ENCODE measurements around the gene MTNR1A. TPM values are rescaled to one million over a fixed set of nuclear protein-coding genes. Genes with fewer than 3 reads are reported as not detected.

MTNR1A gene
- total and polyA plus RNA-seq, 10 donors = not detected

- WGBS, 5 donors = 75 to 87% (median 83%) methylated on average over 39 of the region's 39 CpGs
- TF ChIP-seq POLR2A (IDR thresholded peaks at IDR 0.05) (no peak), CTCF (IDR thresholded peaks at IDR 0.05 in 8 of 11, conservative IDR thresholded peaks at IDR 0.05 in 3 of 11) (no peak), POLR2AphosphoS5 (IDR thresholded peaks at IDR 0.05) (no peak)
- Histone ChIP-seq H3K27ac (no peak overlapping the region), H3K36me3 (no peaks in the 10 kb centered on the region), H3K27me3 (replicated peaks in 1 of 7) (no peaks in the 10 kb centered on the region), H3K4me1 (no peaks in the 10 kb centered on the region), H3K9me3 (peaks cover 0 to 16% (median 4%) of the 10 kb centered on the region in 8 donors), H3K4me3 (no peak overlapping the region)
- intact Hi-C loops (cut with DNase I; ENCODE audit: low total_unique reads) = no loop called here
- DNase-seq = no peak
Observed at GRCh38 chr4:186500721-186501304, 54.6 kb downstream of the MTNR1A start.

GRCh38 chr4:186499467-186499866, 55.9 kb downstream of the MTNR1A start:
- 87 to 95% (median 90%) methylated on average over 4 of the region's 4 CpGs for WGBS, 5 donors
- intact Hi-C loops (cut with DNase I; ENCODE audit: low total_unique reads) = no loop called here
- DNase-seq = no peak
- Histone ChIP-seq H3K27me3 (replicated peaks in 1 of 7) (no peaks in the 10 kb centered on the region), H3K36me3 (no peaks in the 10 kb centered on the region), H3K4me1 (no peaks in the 10 kb centered on the region), H3K4me3 (no peak overlapping the region), H3K9me3 (peaks cover 0 to 30% (median 13%) of the 10 kb centered on the region in 8 donors), H3K27ac (no peak overlapping the region)
- TF ChIP-seq POLR2A (IDR thresholded peaks at IDR 0.05) (no peak), CTCF (IDR thresholded peaks at IDR 0.05 in 8 of 11, conservative IDR thresholded peaks at IDR 0.05 in 3 of 11) (no peak), POLR2AphosphoS5 (IDR thresholded peaks at IDR 0.05) (no peak)

- H3K4me1 ChIP-seq = no peaks in the 10 kb centered on the region
- no peaks in the 10 kb centered on the region for H3K36me3 ChIP-seq
- H3K4me3 ChIP-seq = no peak overlapping the region
- peaks cover 0 to 53% (median 26%) of the 10 kb centered on the region in 8 donors for H3K9me3 ChIP-seq
- TF ChIP-seq CTCF (IDR thresholded peaks at IDR 0.05 in 8 of 11, conservative IDR thresholded peaks at IDR 0.05 in 3 of 11) (no peak), POLR2AphosphoS5 (IDR thresholded peaks at IDR 0.05) (no peak), POLR2A (IDR thresholded peaks at IDR 0.05) (no peak)
- WGBS, 5 donors = 82 to 88% (median 84%) methylated on average over 8 of the region's 8 CpGs
- intact Hi-C loops (cut with DNase I; ENCODE audit: low total_unique reads) = no loop called here
- no peaks in the 10 kb centered on the region for H3K27me3 ChIP-seq (replicated peaks in 1 of 7)
- DNase-seq = no peak
- H3K27ac ChIP-seq = no peak overlapping the region
Observed at GRCh38 chr4:186497043-186497442, 58.3 kb downstream of the MTNR1A start.

- H3K36me3 ChIP-seq = no peaks in the 10 kb centered on the region
- no peak for DNase-seq
- no peak overlapping the region for H3K27ac ChIP-seq
- peaks cover 0 to 59% (median 29%) of the 10 kb centered on the region in 8 donors for H3K9me3 ChIP-seq
- WGBS, 5 donors = 87 to 98% (median 91%) methylated on average over 1 of the region's 1 CpG
- H3K4me3 ChIP-seq = no peak overlapping the region
- H3K4me1 ChIP-seq = no peaks in the 10 kb centered on the region
- no peak for TF ChIP-seq CTCF (IDR thresholded peaks at IDR 0.05 in 8 of 11, conservative IDR thresholded peaks at IDR 0.05 in 3 of 11)
- no peak for TF ChIP-seq POLR2A (IDR thresholded peaks at IDR 0.05)
- TF ChIP-seq POLR2AphosphoS5 (IDR thresholded peaks at IDR 0.05) = no peak
- no peaks in the 10 kb centered on the region for H3K27me3 ChIP-seq (replicated peaks in 1 of 7)
- intact Hi-C loops (cut with DNase I; ENCODE audit: low total_unique reads) = no loop called here
Observed at GRCh38 chr4:186494496-186494895, 60.9 kb downstream of the MTNR1A start.
